Raji (cell line): Measurements from ENCODE around the gene TMEM128.

Experiments
- POLR2A ChIP-seq: IDR thresholded peaks from 2 replicates; pipeline ENCODE4 v1.6.1; 2011; ENCODE audit warnings: low read depth, low read length, control low read depth; ENCODE audit not compliant: insufficient read depth

The TMEM128 gene

GRCh38 chr4:4225915-4226605 lies 22.0 kb downstream of the TMEM128 start:
- no peak for TF ChIP-seq POLR2A

- TF ChIP-seq POLR2A: no peak
These were observed 30.9 kb downstream of the TMEM128 start for GRCh38 chr4:4217113-4217512.

- TF ChIP-seq POLR2A: no peak
These were observed 31.4 kb downstream of the TMEM128 start for GRCh38 chr4:4216648-4217047.

- TF ChIP-seq POLR2A: no peak
These were observed 41.8 kb downstream of the TMEM128 start for GRCh38 chr4:4206204-4206603.

GRCh38 chr4:4204401-4204745 lies 43.6 kb downstream of the TMEM128 start:
- TF ChIP-seq POLR2A: no peak

GRCh38 chr4:4203688-4204400 lies 44.2 kb downstream of the TMEM128 start:
- TF ChIP-seq POLR2A: no peak

GRCh38 chr4:4202510-4202909 lies 45.5 kb downstream of the TMEM128 start:
- TF ChIP-seq POLR2A: no peak

- TF ChIP-seq POLR2A: no peak
These were observed 47.4 kb downstream of the TMEM128 start for GRCh38 chr4:4200624-4201023.

- TF ChIP-seq POLR2A: no peak
These were observed 52.7 kb downstream of the TMEM128 start for GRCh38 chr4:4195354-4195753.
